ENCODE data around the gene SOCS6. TPM values are rescaled to one million over a fixed set of nuclear protein-coding genes. Genes with fewer than 3 reads are reported as not detected.
A peak's percentile ranks its signal among the peaks of the same experiment; 100 is the strongest.

The SOCS6 gene
- total and polyA plus RNA-seq, 2 of the 13 experiments (the other 11 are each of a cell fraction or from before 2014, with no cell fraction given) = 18.6 to 38.3 TPM

GRCh38 chr18:70373042-70373519 lies 84.2 kb downstream of the SOCS6 start:
- BruUV-seq (replicated peaks) = no TSS peak
- ATAC-seq (no peak), DNase-seq (ENCODE audit: low spot score) (peak; percentile 72), FAIRE-seq (no peak)
- ChIA-PET POLR2A (interaction anchor here (0.9 to 2.4 kb wide), 4 partner anchors 8 to 61 kb away, joined by 4 to 9 read pairs (median 6); no protein-coding TSS in a partner anchor), CTCF (ENCODE audit: low intra/inter-chr PET ratio, low total read pairs) (no interaction called here)
- Histone ChIP-seq H3K27ac (ENCODE audit: extremely low read length, insufficient read depth, low read length) (peak overlapping the region; percentile 72), H3K27me3 (ENCODE audit: control insufficient read depth in 1 of 2, insufficient read depth in 2 of 2, low read length in 2 of 2) (no peaks in the 10 kb centered on the region), H3K4me2 (ENCODE audit: low read depth, low read length) (peak overlapping the region; percentile 62), H2AFZ (ENCODE audit: low read length) (peak overlapping the region; percentile 67), H3K9me3 (ENCODE audit: low read length) (no peaks in the 10 kb centered on the region), H4K20me1 (ENCODE audit: insufficient read depth, low read length) (no peaks in the 10 kb centered on the region), H3K4me1 (ENCODE audit: insufficient read depth, low read length) (peaks cover 69% of the 10 kb centered on the region), H3K9ac (ENCODE audit: insufficient read depth, low read depth, low read length) (peak overlapping the region; percentile 62), H3K36me3 (replicated peaks in 1 of 2; ENCODE audit: control insufficient read depth in 1 of 2, insufficient read depth in 2 of 2, low read length in 2 of 2) (no peaks in the 10 kb centered on the region), H3K79me2 (ENCODE audit: insufficient read depth, low read length) (no peaks in the 10 kb centered on the region), H3K4me3 (replicated peaks in 1 of 3; ENCODE audit: insufficient read depth in 1 of 3, low read depth in 2 of 3, low read length in 3 of 3) (peak overlapping the region in 1 of 3 experiments; percentile 31; a peak in 1 of 6 replicates)
- intact Hi-C loops (cut with micrococcal nuclease; ENCODE audit: unreplicated experiment) (no loop called here), in situ Hi-C loops (cut with HindIII; ENCODE audit: extremely low pct_ligation_motif_present, low pct_unique_long_range_greater_than_20kb) (no loop called here)
- 12% methylated on average over 5 of the region's 5 CpGs for WGBS (ENCODE audit: low lambda C conversion rate)
- TF ChIP-seq POGZ (CRISPR knock-in tag; IDR thresholded peaks at IDR 0.05) = no peak
- peak; percentile 41; the same call in 1 of the 2 replicates for TF ChIP-seq TBX3 (IDR thresholded peaks at IDR 0.05; ENCODE audit: borderline replicate concordance)
- TF ChIP-seq ARID5B (CRISPR knock-in tag; IDR thresholded peaks at IDR 0.05) = peak; percentile 52
- TF ChIP-seq ARID4A (CRISPR knock-in tag; IDR thresholded peaks at IDR 0.05; ENCODE audit: borderline replicate concordance) = no peak
- TF ChIP-seq DRAP1 (CRISPR knock-in tag; IDR thresholded peaks at IDR 0.05) = no peak
- no peak for TF ChIP-seq MTERF4 (CRISPR knock-in tag; IDR thresholded peaks at IDR 0.05)
- TF ChIP-seq ZMYM3 (CRISPR knock-in tag; IDR thresholded peaks at IDR 0.05) = peak; percentile 14; the same call in 1 of the 2 replicates
- no peak for TF ChIP-seq CREB3 (CRISPR knock-in tag; IDR thresholded peaks at IDR 0.05)
- TF ChIP-seq CREM (IDR thresholded peaks at IDR 0.05) = peak; percentile 51; the same call in 1 of the 2 replicates
- TF ChIP-seq CREM (CRISPR knock-in tag; IDR thresholded peaks at IDR 0.05) = no peak
- peak; percentile 21; the same call in 1 of the 2 replicates for TF ChIP-seq GATAD2A (CRISPR knock-in tag; IDR thresholded peaks at IDR 0.05)
- no peak for TF ChIP-seq ZNF335 (CRISPR knock-in tag; IDR thresholded peaks at IDR 0.05)
- TF ChIP-seq ETV5 (CRISPR knock-in tag; IDR thresholded peaks at IDR 0.05; ENCODE audit: borderline replicate concordance) = peak; percentile 26; the same call in 1 of the 2 replicates
- TF ChIP-seq NCOA1 (CRISPR knock-in tag; IDR thresholded peaks at IDR 0.05) = no peak
- TF ChIP-seq FOSL2 (CRISPR knock-in tag; IDR thresholded peaks at IDR 0.05) = peak; percentile 32; the same call in 1 of the 2 replicates

All from HepG2 (cell line).